ENCODE data around the gene NEO1.

GRCh38 chr15:73337187-73337586 lies 284.9 kb downstream of the NEO1 start:
- TF ChIP-seq SIN3A (IDR thresholded peaks at IDR 0.05; ENCODE audit: borderline replicate concordance, insufficient read depth, low read length) = no peak
- no peak for TF ChIP-seq TAF1 (IDR thresholded peaks at IDR 0.05; ENCODE audit: borderline replicate concordance, insufficient read depth, low read length)
- TF ChIP-seq POLR2AphosphoS5 (IDR thresholded peaks at IDR 0.05; ENCODE audit: low read depth, low read length) = no peak
- no peak for TF ChIP-seq REST (IDR thresholded peaks at IDR 0.05; ENCODE audit: insufficient read depth in 1 of 2, low read depth in 2 of 2, low read length in 2 of 2)
- no peak for TF ChIP-seq FOXP2 (optimal IDR thresholded peaks at IDR 0.05; ENCODE audit: borderline replicate concordance, extremely low read depth, extremely low read length, insufficient read depth)

All from PFSK-1 (cell line).